GM12864 (cell line): Measurements from ENCODE around the gene RECK.

ENCODE experiments used
- DNase-seq: peaks from one replicate; pipeline ENCODE4 v3.0.0-alpha.2; 2011; ENCODE audit warnings: low read depth
- H3K4me3 ChIP-seq: 2 replicates; pipeline ENCODE4 v1.5.1; 2011; ENCODE audit warnings: mild to moderate bottlenecking, low read depth, low read length, control low read depth
- TF ChIP-seq, protein P1 (sequence below): IDR thresholded peaks from 2 replicates; pipeline ENCODE4 v1.5.1; 2011; ENCODE audit warnings: low read depth, mild to moderate bottlenecking, moderate library complexity, low read length, control low read depth, inconsistent platforms; ENCODE audit errors: missing control alignments

The RECK gene

DNA sequence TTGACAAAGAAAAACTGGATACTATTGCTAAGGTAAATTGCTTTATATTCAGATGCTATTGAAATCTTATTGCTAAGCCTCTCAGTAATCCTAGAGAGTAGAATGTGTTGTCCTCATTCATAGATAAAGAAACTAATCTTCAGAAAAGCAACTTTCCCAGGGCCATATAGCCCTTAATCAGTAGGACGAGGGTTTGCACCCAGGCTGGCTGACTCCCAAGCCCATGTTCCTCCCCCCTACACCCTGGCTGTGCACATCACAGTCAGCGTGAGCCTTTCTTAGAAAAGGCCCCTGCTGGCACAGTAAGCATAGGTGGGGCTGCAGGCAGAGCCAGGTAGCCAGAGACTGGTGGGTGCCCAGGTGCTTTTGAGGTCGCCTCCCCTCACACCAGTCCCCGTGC lies 84.0 kb downstream of the RECK start:
- TF ChIP-seq, protein P1, sequence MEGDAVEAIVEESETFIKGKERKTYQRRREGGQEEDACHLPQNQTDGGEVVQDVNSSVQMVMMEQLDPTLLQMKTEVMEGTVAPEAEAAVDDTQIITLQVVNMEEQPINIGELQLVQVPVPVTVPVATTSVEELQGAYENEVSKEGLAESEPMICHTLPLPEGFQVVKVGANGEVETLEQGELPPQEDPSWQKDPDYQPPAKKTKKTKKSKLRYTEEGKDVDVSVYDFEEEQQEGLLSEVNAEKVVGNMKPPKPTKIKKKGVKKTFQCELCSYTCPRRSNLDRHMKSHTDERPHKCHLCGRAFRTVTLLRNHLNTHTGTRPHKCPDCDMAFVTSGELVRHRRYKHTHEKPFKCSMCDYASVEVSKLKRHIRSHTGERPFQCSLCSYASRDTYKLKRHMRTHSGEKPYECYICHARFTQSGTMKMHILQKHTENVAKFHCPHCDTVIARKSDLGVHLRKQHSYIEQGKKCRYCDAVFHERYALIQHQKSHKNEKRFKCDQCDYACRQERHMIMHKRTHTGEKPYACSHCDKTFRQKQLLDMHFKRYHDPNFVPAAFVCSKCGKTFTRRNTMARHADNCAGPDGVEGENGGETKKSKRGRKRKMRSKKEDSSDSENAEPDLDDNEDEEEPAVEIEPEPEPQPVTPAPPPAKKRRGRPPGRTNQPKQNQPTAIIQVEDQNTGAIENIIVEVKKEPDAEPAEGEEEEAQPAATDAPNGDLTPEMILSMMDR = no peak
- H3K4me3 ChIP-seq = no peak overlapping the region
- DNase-seq = no peak

DNA sequence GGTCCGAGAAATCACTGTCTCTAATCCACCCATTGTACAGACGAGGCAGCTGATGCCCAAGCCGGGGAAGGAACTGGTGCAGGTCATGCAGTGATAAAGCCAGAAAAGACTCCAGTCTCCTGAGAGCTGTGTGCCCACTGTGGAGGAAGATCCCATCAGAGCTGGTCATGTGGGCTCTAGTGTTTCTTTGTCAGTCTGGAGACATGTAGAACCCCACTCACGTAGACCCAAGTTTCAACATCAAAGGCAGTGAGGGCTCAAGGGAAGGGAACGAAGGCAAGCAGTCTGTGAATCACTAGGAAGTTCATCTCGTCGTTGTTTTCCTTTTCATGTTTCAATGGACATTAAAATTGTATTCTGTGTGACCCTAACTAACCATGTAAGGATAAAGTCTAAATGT lies 85.3 kb downstream of the RECK start:
- no peak for DNase-seq
- no peak overlapping the region for H3K4me3 ChIP-seq
- TF ChIP-seq, protein P1 = no peak

DNA sequence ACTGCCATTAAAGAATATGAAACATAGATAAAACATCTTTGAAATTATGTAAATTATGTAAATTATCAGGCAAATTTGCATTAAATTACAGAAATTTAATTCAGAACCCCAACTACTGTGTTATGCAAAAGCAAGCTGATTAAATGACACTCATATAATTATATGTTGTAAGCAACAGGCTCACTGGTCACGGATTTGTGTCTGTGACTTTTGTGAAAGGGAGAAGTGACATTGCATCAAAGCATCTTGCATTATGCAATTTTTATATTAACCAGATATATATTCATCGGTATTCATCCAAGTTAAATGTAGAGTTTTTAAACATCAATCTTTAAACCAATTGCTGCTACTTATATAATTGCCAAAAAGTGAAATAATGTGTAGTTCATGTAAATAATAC lies 86.8 kb downstream of the RECK start:
- no peak overlapping the region for H3K4me3 ChIP-seq
- no peak for DNase-seq
- TF ChIP-seq, protein P1 = no peak

DNA sequence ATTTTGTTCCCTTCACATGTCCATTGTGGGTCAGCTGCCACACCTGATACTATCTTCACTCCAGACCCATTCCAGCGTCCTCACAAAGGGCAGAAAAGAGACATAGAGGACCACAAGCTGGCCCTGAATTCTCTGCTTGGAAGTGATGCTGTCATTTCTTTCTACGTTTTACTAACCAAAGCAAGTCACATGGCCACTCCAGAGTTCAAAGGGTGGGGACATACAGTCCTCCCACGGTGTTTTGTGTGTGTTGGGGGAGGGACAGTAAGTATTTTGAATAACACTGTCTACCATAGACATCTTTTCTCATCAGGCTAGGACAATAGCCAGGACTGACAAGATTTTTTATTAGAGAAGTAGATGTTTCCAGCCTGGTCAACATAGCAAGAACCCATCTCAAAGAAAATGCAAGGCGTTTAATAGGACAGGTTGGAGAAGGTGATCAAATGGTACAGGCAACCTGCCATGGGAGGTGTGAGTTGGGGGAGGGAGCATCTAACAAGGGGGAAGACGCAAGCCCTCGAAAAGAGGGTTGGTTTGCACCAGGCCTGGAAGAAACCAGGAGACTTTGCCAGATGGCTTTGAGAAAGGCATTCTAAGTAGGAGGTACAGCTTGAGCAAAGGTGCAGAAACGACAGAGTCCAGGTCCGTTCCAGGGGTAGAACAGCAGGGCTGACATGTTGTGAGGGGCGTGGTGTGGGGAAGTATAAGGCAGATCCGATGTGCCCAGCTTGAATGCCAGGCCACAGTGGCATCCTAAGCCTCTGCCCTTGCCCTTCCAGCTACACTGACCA lies 88.5 kb downstream of the RECK start:
- TF ChIP-seq, protein P1 = no peak
- no peak overlapping the region for H3K4me3 ChIP-seq
- DNase-seq = no peak

DNA sequence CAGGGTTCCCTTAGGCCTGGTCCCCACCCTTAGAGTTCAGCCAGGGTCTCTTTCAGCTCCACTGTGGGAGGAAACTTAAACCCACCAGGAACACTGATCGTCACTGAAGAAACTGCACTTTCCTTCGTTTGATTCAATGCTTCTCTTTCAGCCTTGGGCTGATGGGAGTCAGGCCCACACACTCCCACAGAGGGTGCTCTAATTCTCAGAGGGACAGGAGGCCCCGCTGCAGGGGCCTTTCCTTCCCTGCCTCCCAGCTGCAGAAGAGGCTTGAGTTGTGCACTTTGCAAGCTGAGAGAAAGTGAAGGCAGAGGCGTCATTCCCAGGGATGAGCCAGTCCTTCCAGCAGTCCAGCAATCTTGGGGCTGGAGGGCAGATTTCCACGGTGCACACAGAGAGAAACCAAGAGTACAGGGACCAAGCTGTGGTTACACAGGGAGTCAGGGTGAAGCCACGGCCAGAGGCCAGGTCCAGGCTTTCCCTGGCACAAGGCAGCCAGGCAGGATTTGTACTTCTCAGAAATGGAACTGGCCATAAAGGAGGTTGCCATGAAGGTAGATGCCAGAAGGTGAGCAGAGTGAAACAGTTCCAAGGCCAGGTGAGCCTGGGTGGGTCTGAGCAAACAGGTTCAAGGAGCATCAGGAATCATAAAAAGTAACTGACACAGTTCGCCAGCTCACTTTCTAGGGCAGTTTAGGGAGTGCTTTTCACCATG lies 89.5 kb downstream of the RECK start:
- TF ChIP-seq, protein P1 = no peak
- no peak for DNase-seq

DNA sequence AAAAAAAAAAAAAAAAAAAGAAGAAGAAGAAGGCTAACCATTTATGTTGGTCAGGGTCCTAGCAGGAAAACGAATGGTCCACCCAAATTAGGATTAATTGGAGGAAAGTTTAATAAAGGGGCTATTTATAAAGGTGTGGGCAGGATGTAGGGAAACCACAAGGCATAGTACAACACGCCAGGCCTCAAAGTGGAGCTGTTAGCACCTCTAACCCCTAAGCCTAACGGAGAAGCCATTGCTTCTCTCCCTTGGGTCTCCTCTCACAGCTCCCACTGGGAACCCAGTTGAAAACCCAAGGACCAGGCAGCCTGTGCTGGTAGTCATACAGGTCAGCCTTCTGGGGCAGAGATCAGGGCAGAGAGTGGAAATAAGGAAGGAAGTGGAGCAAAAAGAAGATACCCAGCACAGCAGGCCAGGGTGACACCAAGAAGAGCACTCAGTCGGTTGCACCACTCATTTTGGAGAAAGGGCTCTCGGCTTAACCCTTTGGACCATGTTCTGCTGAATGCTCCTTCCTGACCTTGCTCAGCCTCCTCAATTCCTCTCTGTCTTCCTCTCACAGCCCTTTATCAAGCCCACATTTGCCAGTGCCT lies 91.0 kb downstream of the RECK start:
- TF ChIP-seq, protein P1 = no peak
- DNase-seq = no peak
- H3K4me3 ChIP-seq = no peak overlapping the region

More for the DNA sequence above, 89.5 kb downstream of the RECK start:
- no peak overlapping the region for H3K4me3 ChIP-seq

DNA sequence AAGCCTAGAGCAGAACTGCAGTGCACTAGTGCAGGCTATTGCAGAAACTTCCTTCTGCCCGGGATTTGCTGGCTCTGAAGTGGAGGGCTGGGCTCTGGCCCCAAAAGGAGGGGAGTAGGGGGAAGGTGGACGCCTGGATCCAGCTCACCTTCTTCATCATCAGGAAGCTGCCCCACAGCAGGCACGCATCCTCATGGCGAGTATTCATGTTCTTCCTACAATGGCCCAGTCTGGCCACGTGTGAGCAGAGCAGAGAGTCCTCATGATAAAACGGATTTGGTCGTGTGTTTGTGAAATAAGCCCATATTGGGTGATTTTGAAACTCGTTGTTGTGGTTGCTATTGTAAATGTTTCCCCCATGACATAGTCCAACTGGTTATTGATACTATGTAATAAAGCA lies 91.6 kb downstream of the RECK start:
- DNase-seq = no peak
- H3K4me3 ChIP-seq = no peak overlapping the region
- TF ChIP-seq, protein P1 = no peak
